Mucosa of stomach (tissue), 1 donor: Measurements from ENCODE around the gene ITGB5.
A peak's percentile ranks its signal among the peaks of the same experiment; 100 is the strongest.

Source experiments
- H3K27me3 ChIP-seq: one replicate; pipeline ENCODE4 v1.7.0; 2013; ENCODE audit warnings: mild to moderate bottlenecking, low read length; ENCODE audit not compliant: control insufficient read depth, insufficient read depth
- H3K36me3 ChIP-seq: one replicate; pipeline ENCODE4 v1.7.0; 2013; ENCODE audit warnings: low read length; ENCODE audit not compliant: control insufficient read depth, insufficient read depth
- H3K4me1 ChIP-seq: one replicate; pipeline ENCODE4 v1.7.0; 2013; ENCODE audit warnings: mild to moderate bottlenecking, low read length; ENCODE audit not compliant: control insufficient read depth, insufficient read depth
- H3K4me3 ChIP-seq: one replicate; pipeline ENCODE4 v1.7.0; 2013; ENCODE audit warnings: low read length
- H3K9ac ChIP-seq: one replicate; pipeline ENCODE4 v1.7.0; 2013; ENCODE audit warnings: mild to moderate bottlenecking, low read length, moderate library complexity
- H3K9me3 ChIP-seq: one replicate; pipeline ENCODE4 v1.7.0; 2013; ENCODE audit warnings: mild to moderate bottlenecking, low read length, moderate library complexity; ENCODE audit not compliant: control insufficient read depth
- donor health status: Pancreatic carcinoma.

ITGB5 gene

DNA sequence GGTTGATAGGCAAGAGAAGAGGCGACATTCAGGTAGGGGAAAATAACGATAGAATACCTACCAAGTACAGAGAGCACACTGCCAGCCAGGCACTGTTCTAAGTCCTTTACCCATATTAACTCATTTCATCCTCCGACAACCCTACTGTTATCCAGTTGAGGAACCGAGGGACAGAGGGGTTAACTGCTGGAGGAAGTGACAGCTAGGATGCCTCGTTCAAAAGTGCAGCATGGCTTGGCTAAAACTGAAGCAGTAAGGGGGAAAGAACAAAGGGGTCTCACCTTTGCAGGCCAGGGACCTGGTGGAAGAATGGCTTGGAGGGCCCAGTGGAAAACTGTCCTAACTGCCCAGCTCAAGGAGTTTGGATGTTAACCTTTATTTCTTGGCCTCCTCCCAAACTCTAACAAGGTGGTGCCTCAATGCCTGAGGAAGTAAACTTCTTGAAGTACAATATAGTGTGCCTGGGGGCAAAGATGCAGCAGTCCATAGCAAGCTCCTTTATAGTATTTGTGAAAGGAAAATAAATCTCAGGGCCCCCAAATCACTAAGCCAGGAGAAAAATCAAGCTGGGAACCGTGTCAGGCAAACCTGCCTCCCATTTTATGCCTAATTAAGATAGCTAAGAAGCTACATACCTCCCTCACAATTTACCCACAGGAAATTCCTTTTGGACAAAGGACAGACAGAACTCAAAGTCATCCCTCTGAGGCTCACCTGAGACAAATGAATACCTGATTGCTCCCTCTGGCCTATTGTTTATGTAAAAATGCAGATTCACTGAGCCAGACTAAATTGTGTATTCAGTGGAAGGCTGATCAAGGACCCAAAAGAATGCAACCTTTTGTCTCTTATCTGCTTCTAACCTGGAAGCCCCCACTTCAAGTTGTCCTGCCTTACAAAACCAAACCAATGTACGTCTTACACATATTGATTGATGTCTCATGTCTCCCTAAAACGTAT, 1.6 kb upstream of the ITGB5 start:
- no peaks in the 10 kb centered on the region for H3K9me3 ChIP-seq
- no peaks in the 10 kb centered on the region for H3K36me3 ChIP-seq
- H3K4me1 ChIP-seq = peaks cover 14% of the 10 kb centered on the region

GRCh38 chr3:124887932-124888298, 750 bp upstream of the ITGB5 start:
- H3K9ac ChIP-seq = peak overlapping the region; percentile 66
- peaks cover 14% of the 10 kb centered on the region for H3K4me1 ChIP-seq
- H3K4me3 ChIP-seq = peak overlapping the region; percentile 63

More for the DNA sequence above, 1.6 kb upstream of the ITGB5 start:
- H3K4me3 ChIP-seq = no peak overlapping the region
- H3K27me3 ChIP-seq = no peaks in the 10 kb centered on the region
- H3K9ac ChIP-seq = no peak overlapping the region

GRCh38 chr3:124886168-124887056, 753 bp downstream of the ITGB5 start:
- no peak overlapping the region for H3K4me3 ChIP-seq
- H3K27me3 ChIP-seq = no peaks in the 10 kb centered on the region
- H3K9ac ChIP-seq = peak overlapping the region; percentile 64
- H3K4me1 ChIP-seq = peaks cover 14% of the 10 kb centered on the region
- H3K9me3 ChIP-seq = no peaks in the 10 kb centered on the region
- H3K36me3 ChIP-seq = no peaks in the 10 kb centered on the region

More at GRCh38 chr3:124887932-124888298, 750 bp upstream of the ITGB5 start:
- Histone ChIP-seq H3K9me3 (no peaks in the 10 kb centered on the region), H3K27me3 (no peaks in the 10 kb centered on the region), H3K36me3 (no peaks in the 10 kb centered on the region)

- Histone ChIP-seq H3K36me3 (no peaks in the 10 kb centered on the region), H3K9ac (peak overlapping the region; percentile 50), H3K27me3 (no peaks in the 10 kb centered on the region), H3K9me3 (no peaks in the 10 kb centered on the region), H3K4me1 (peaks cover 14% of the 10 kb centered on the region), H3K4me3 (no peak overlapping the region)
These were observed 1.5 kb downstream of the ITGB5 start for GRCh38 chr3:124885466-124886167.

- H3K9me3 ChIP-seq = no peaks in the 10 kb centered on the region
- H3K27me3 ChIP-seq = no peaks in the 10 kb centered on the region
- no peak overlapping the region for H3K9ac ChIP-seq
- peaks cover 15% of the 10 kb centered on the region for H3K4me1 ChIP-seq
- no peak overlapping the region for H3K4me3 ChIP-seq
- no peaks in the 10 kb centered on the region for H3K36me3 ChIP-seq
These were observed 2.6 kb downstream of the ITGB5 start for GRCh38 chr3:124884474-124885101.

- Histone ChIP-seq H3K4me3 (no peak overlapping the region), H3K27me3 (no peaks in the 10 kb centered on the region), H3K9ac (no peak overlapping the region), H3K36me3 (no peaks in the 10 kb centered on the region), H3K9me3 (no peaks in the 10 kb centered on the region), H3K4me1 (peaks cover 21% of the 10 kb centered on the region)
These were observed 3.2 kb downstream of the ITGB5 start for GRCh38 chr3:124883766-124884473.

DNA sequence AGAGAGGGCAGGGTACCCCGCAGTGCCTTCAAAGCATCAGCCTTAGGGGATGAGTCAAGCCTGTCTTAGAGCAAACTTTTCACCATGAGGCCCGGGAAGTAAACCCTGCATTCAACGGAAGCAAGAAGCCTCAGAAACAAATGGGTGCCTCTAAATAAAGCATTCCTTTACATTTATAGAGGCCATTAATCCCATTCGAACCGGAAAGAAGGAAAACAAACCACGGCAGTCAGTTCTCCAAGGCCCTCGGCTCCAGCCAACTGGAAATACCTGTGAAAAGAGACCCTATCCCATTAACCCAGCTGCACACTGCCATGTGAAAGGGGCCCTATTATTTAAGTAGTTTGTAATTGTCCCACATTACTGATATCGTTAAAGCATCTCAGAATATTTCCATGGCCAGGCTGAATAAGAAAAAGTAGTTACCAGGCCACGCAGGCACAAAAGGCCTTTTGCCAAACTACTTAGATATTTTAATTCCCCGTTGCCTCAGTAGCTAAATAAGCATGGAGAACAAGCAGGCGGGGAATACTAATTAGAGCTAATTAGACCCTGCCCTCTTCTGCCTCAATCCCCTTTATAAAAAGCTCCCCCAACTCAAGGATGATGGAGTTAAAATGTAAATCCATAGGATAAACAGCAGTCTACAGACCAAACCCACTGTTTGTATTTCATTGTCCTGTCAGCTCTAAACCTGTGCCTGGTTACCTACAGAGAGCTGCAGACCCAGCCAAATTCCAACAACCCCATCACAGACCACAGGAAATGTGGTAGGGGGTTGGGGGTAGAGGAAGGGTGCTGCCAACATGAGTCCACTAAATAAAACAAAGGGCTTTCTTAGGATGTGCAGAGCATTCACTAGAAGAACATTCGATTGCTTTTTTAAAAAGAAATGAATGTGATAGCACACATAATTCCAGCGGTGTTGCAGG, 4.1 kb downstream of the ITGB5 start:
- Histone ChIP-seq H3K4me3 (no peak overlapping the region), H3K36me3 (no peaks in the 10 kb centered on the region), H3K4me1 (peaks cover 30% of the 10 kb centered on the region), H3K27me3 (no peaks in the 10 kb centered on the region), H3K9me3 (no peaks in the 10 kb centered on the region), H3K9ac (no peak overlapping the region)

GRCh38 chr3:124881976-124882697, 5.0 kb downstream of the ITGB5 start:
- Histone ChIP-seq H3K4me3 (no peak overlapping the region), H3K4me1 (peaks cover 38% of the 10 kb centered on the region), H3K36me3 (no peaks in the 10 kb centered on the region), H3K9me3 (no peaks in the 10 kb centered on the region), H3K9ac (no peak overlapping the region), H3K27me3 (no peaks in the 10 kb centered on the region)

GRCh38 chr3:124879337-124879680, 7.9 kb downstream of the ITGB5 start:
- no peaks in the 10 kb centered on the region for H3K9me3 ChIP-seq
- peaks cover 30% of the 10 kb centered on the region for H3K4me1 ChIP-seq
- H3K27me3 ChIP-seq = no peaks in the 10 kb centered on the region
- H3K36me3 ChIP-seq = no peaks in the 10 kb centered on the region
- H3K9ac ChIP-seq = no peak overlapping the region
- no peak overlapping the region for H3K4me3 ChIP-seq
